NCI-H128 (cell line): ENCODE results near the gene PHYHD1.

Experiments
- DNase-seq: peaks from one replicate; lab custom pipeline; 2025; ENCODE audit not compliant: unreplicated experiment; lab: John Stamatoyannopoulos, UW

PHYHD1 gene

GRCh38 chr9:128899566-128900322 is 21.0 kb upstream of the PHYHD1 start:
- DNase-seq, result no peak

- no peak for DNase-seq
Observed at GRCh38 chr9:128901379-128901778, 19.4 kb upstream of the PHYHD1 start.

- DNase-seq, result no peak
Observed at GRCh38 chr9:128901822-128902221, 19.0 kb upstream of the PHYHD1 start.

DNA sequence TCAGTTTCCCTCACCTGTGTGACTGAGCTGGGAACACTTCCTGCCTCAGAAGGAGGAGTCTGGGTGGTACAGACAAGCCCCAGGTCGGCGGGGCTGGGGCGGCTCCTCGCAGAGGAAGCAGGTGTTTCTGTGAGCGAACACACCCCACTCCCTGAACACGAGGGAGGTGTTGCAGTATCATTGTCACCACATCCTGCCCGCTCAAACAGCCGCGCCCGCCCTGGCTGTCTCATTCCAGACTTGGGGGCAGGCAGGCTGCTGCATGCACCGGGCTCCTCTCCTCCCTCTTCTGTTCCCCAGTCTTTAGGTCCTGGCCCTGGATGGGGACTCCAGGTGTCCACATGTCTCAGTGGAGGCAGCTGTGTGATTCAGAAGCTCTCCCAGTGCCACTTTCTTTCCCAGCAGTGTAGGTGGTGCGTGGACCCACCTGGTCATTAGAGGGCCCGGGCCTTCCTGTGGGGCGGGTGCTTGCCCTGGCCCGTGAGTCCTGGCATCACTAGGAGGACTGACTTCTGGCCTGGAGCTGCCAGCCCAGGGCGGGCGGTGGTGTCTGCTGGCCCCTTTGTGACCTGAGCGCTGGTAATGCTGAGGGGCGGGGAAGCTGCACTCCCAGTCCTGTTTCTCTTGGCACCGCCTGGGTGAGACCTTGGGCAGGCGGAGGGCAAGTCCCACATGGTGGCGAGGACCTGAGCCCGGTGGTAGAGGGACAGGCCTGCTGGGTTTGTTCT is 18.3 kb upstream of the PHYHD1 start:
- DNase-seq, result no peak

DNA sequence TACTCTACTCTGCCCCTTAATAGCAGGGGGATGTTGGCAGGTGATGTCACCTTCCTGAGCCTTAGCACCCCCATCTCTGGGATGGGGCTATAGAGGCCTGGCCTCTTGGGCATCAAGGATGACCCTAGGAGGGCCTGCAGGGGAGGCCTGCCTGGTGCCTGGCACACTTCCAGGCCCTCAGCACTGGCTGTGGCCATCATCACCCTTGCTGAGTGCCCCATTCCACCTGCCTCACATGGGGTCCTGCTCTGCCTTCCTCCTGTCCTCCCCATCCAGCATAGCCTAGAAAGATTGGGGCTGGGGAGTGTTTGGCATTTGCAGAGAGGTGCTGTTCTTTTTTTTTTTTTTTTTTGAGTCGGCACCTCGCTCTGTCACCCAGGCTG is 17.7 kb upstream of the PHYHD1 start:
- no peak for DNase-seq

DNA sequence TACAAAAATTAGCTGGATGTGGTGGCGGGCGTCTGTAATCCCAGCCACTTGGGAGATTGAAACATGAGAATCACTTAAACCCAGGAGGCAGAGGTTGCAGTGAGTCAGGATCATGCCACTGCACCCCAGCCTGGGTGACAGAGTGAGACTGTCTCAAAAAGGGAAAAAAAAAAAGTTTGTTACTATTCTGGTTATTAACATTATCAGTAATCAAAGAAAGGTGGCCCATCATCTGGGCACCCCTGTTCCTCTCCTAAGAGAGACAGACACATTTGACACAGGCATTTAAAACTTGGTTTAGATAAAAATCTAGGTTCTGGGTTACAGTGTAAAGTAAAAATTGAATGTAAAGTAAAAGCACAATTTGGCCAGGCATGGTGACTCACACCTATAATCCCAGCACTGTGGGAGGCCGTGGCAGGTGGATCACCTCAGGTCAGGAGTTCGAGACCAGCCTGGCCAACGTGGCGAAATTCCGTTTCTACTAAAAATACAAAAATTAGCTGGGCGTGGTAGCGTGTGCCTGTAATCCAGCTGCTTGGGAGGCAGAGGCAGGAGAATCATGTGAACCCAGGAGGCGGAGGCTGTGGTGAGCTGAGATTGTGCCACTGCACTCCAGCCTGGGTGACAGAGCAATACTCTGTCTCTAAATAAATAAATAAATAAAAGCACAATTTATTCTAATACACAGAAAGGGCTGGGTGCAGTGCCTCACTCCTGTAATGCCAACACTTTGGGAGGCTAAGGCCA is 16.7 kb upstream of the PHYHD1 start:
- no peak for DNase-seq

DNA sequence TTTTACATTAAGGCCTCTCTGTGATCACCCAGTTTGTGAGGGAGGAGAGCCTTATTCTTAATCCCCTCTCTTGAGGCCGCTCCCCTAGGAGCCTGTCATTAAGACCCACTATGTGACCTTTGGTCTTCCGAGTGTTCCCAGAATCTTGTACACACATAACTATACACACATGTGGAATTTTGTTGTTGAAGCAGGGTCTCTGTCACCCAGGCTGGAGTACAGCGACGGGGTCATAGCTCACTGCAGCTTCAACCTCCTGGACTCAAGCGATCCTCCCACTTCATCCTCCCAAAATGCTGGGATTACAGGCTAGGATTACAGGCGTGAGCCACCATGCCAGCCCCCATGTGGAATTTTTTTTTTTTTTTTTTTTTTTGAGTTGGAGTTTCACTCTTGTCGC is 14.8 kb upstream of the PHYHD1 start:
- no peak for DNase-seq

DNA sequence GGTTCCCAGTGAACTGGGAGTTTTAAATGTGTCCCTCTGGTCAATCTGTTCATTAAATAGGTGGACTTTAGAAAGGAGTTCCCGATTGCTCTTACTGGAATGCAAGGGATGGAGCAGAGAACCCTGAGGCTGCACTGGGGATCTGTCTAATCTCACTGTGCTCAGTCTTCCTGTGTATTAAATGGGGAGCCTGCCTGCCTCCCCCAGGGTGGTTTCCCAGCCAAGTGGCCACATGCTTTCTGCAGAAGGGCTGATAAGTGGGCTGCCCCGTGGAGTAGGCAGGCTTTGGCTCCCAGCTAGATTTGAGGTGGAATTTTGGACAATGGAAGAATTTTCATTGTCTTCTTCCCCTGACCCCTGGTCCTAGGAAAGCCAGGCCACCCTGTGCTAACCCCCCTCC is 14.0 kb upstream of the PHYHD1 start:
- no peak for DNase-seq

- no peak for DNase-seq
Observed at GRCh38 chr9:128908372-128908771, 12.4 kb upstream of the PHYHD1 start.

DNA sequence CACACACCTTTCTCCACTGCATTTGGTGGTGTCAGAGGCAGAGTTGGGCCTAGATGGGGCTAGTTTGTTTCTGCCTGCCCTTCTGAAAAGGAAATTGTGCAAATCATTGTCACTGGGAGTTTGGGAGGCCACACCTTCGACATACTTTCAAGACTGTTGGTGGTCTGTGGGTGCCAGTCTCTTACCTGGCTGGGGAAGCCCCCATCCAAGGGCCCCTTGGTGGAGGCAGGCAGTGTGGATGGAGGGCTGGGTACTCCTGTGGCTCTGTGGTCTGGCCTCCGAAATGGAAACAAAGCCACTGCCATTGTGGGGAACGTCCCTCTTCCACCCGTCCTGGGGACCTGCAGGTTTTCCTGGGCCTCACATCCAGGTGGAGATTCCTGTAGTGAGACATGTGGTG is 10.9 kb upstream of the PHYHD1 start:
- DNase-seq, result no peak

- no peak for DNase-seq
Observed at GRCh38 chr9:128910906-128911305, 9.9 kb upstream of the PHYHD1 start.

DNA sequence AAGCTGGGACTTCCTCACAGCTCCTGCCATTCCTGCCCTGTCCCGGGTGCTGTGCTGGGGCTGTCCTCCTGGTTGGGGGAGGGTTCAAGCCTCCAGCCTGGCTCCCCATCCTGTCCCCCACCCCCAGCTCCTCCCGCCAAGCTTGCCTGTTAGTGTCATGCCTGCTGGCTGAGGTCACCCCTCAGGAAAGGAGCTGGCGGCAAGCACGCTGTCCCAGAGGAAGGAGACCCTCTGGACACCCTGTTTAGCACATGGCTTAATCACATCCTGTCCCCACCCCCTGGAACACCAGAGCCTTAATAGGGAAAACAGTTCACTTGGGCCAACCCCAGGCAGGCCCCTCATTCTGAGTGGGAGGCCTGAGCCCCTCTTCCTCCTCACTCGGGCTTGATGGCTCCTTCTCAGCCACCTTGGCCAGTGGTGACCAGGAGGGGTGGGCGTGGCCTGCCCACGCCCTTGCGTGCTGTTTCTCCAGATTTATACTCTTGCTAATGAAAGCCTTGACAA is 9.2 kb upstream of the PHYHD1 start:
- DNase-seq, result no peak

DNA sequence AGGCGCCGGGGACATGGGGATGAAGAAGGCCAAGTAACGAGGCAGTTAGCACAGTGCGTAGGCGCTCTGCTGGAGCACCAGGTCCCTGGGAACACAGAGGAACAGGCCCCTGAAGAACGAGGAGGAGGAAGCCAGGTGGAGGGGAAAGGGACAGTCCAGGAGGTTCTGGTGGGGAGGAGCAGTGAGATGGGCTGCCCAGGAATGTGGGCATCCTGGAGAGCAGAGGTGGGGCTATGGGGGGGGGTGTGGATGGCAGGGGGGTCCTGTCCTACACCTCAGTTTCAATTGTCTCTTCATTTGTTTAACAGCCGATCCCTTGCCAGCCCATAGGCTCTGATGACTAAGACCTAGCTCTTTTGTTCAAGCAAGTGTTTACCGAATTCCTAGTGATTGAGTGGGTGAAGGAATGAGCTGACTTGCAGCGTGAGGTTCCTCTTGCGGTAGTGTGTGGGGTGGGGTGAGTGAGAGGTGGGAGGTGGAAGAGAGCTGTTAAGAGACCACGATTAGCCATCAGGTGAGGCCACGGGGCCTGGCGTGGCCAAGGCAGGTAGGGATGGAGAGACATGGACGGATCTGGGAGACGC is 8.4 kb upstream of the PHYHD1 start:
- no peak for DNase-seq

DNA sequence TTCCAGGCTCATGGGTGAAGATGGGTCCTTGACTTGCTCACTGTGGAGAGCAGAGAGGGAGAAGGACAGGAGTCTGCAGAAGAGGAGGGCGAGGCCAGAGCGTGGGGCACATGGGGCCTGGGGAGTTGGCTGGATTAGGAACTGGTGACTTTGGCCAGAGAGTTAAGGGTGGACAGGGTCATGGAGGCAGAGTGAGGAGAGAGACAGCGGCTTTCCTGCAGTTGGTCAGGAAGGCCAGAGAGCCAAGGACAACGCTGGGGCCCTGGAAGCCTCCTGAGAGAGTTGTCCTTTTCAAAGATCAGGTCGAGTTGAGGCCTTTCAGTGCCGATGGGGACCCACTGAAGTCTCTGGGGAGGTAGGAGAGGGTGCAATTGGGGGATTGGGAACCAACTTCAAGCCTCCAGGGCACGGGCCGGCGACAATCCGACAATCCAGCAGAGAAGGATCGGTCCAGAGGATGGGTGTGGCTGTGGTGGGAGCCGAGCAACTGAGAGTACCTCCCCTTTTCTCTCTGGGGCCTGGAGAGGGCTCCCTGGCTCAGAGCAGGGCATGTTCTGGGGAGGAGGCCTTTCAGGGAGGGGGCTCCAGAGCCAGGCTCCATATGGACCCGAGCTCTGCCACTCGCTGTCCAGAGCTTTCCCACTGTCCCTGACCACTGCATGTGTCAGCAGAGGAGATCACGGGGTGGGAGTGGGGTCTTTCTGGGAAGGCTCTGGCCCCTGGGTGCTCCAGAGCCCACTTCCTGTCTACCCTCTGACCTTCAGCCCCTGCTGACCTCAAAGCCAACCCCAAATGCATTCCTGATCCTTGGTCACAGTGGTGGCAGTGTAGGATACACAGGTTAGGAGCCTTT is 7.5 kb upstream of the PHYHD1 start:
- no peak for DNase-seq

- no peak for DNase-seq
Observed at GRCh38 chr9:128913995-128914772, 6.6 kb upstream of the PHYHD1 start.

GRCh38 chr9:128916204-128916603 is 4.6 kb upstream of the PHYHD1 start:
- DNase-seq, result no peak

- DNase-seq, result no peak
Observed at GRCh38 chr9:128916745-128917144, 4.0 kb upstream of the PHYHD1 start.

- DNase-seq, result no peak
Observed at GRCh38 chr9:128917151-128917849, 3.5 kb upstream of the PHYHD1 start.

GRCh38 chr9:128918921-128919320 is 1.9 kb upstream of the PHYHD1 start:
- no peak for DNase-seq
